Neural cell (in vitro differentiated cells): ENCODE measurements around the gene UQCR11. TPM values are rescaled to one million over a fixed set of nuclear protein-coding genes. Genes with fewer than 3 reads are reported as not detected.

Experiments used
- H2AFZ ChIP-seq: fragments of 200-600, 300-800 bp; sonication (generic), shearing (Covaris generic); 2 replicates; pipeline ENCODE4 v1.6.0; 2014; ENCODE audit warnings: low read depth, mild to moderate bottlenecking, antibody characterized with exemption, low read length, moderate library complexity
- H3F3A ChIP-seq: fragments of 200-600 bp; shearing (Covaris generic); 2 replicates; pipeline ENCODE4 v1.6.1; 2016; ENCODE audit warnings: mild to moderate bottlenecking, moderate library complexity, mixed read lengths, antibody characterized with exemption, low read length; ENCODE audit not compliant: insufficient read depth, poor library complexity, severe bottlenecking
- H3K27ac ChIP-seq: fragments of 200-600, 300-800 bp; sonication (generic), shearing (Covaris generic); 2 replicates; pipeline ENCODE4 v1.5.1; 2014; ENCODE audit warnings: mild to moderate bottlenecking, low read length, moderate library complexity
- H3K27me3 ChIP-seq: fragments of 300-800, 200-600 bp; sonication (generic), shearing (Covaris generic); 2 replicates; pipeline ENCODE4 v1.6.0; 2014; ENCODE audit warnings: mild to moderate bottlenecking, low read depth, low read length, moderate library complexity; ENCODE audit not compliant: insufficient read depth
- H3K36me3 ChIP-seq: fragments of 300-800, 200-600 bp; sonication (generic), shearing (Covaris generic); 2 replicates; pipeline ENCODE4 v1.5.1; 2014; ENCODE audit warnings: mild to moderate bottlenecking, antibody characterized with exemption, low read length, moderate library complexity; ENCODE audit not compliant: insufficient read depth
- H3K4me2 ChIP-seq: fragments of 300-800, 200-600 bp; sonication (generic), shearing (Covaris generic); 2 replicates; pipeline ENCODE4 v1.6.0; 2014; ENCODE audit warnings: mild to moderate bottlenecking, low read length
- H3K4me3 ChIP-seq: fragments of 300-800, 200-600 bp; sonication (generic), shearing (Covaris generic); 2 replicates; pipeline ENCODE4 v1.5.1; 2014; ENCODE audit warnings: mild to moderate bottlenecking, low read length, moderate library complexity
- H3K79me2 ChIP-seq: fragments of 200-600 bp; shearing (Covaris generic); replicated peaks from 2 replicates; pipeline ENCODE4 v1.6.0; 2014; ENCODE audit warnings: mild to moderate bottlenecking, low read length, moderate library complexity; ENCODE audit not compliant: insufficient read depth
- H3K9ac ChIP-seq: fragments of 300-800, 200-600 bp; sonication (generic), shearing (Covaris generic); 2 replicates; pipeline ENCODE4 v1.6.1; 2016; ENCODE audit warnings: mild to moderate bottlenecking, low read length, mixed read lengths
- H3K9me2 ChIP-seq: fragments of 200-600 bp; shearing (Covaris generic); 2 replicates; pipeline ENCODE4 v1.6.1; 2016; ENCODE audit warnings: mild to moderate bottlenecking, low read length, mixed read lengths; ENCODE audit not compliant: insufficient read depth
- H3K9me3 ChIP-seq: fragments of 200-600, 300-800 bp; sonication (generic), shearing (Covaris generic); 2 replicates; pipeline ENCODE4 v1.6.1; 2016; ENCODE audit warnings: mild to moderate bottlenecking, mixed run types, low read length, moderate library complexity, mixed read lengths
- H4K20me1 ChIP-seq: fragments of 200-600 bp; shearing (Covaris generic); 2 replicates; pipeline ENCODE4 v1.6.1; 2016; ENCODE audit warnings: mild to moderate bottlenecking, mixed run types; ENCODE audit not compliant: insufficient read depth
- EP300 ChIP-seq: fragments of 450-650 bp; conservative IDR thresholded peaks from 2 replicates; pipeline ENCODE4 v1.6.1; 2014; ENCODE audit warnings: antibody characterized with exemption, mild to moderate bottlenecking, moderate library complexity; ENCODE audit not compliant: poor library complexity, severe bottlenecking
- EZH2 ChIP-seq: fragments of 200-600, 300-800 bp; shearing (Covaris generic), sonication (generic); IDR thresholded peaks from 2 replicates; pipeline ENCODE4 v1.6.1; 2014; ENCODE audit warnings: antibody characterized with exemption, low read length, borderline replicate concordance, mild to moderate bottlenecking; ENCODE audit not compliant: insufficient read depth, poor library complexity, severe bottlenecking
- MXI1 ChIP-seq: fragments of 450-650 bp; conservative IDR thresholded peaks from 2 replicates; pipeline ENCODE4 v1.6.1; 2014; ENCODE audit warnings: antibody characterized with exemption, mild to moderate bottlenecking; ENCODE audit not compliant: poor library complexity, severe bottlenecking
- POLR2AphosphoS5 ChIP-seq: IDR thresholded peaks from 2 replicates; pipeline ENCODE4 v1.6.1; 2012
- RAD21 ChIP-seq: fragments of 450-650 bp; conservative IDR thresholded peaks from 2 replicates; pipeline ENCODE4 v1.6.1; 2014; ENCODE audit warnings: antibody characterized with exemption, mild to moderate bottlenecking, moderate library complexity
- SMC3 ChIP-seq: fragments of 450-650 bp; conservative IDR thresholded peaks from 2 replicates; pipeline ENCODE4 v1.6.1; 2014; ENCODE audit warnings: antibody characterized with exemption, mild to moderate bottlenecking, moderate library complexity; ENCODE audit not compliant: poor library complexity
- TAF1 ChIP-seq: IDR thresholded peaks from 2 replicates; pipeline ENCODE4 v1.6.1; 2012; ENCODE audit warnings: low read depth
- polyA plus RNA-seq: library from polyadenylated mRNA; depleted of rRNA; stranded (reverse); fragments of >200 nt; gene quantifications from 2 replicates; pipeline ENCODE4 v1.2.3, GENCODE V29; 2014
- TF ChIP-seq, protein P1 (sequence below): fragments of 450-650 bp; IDR thresholded peaks from 2 replicates; pipeline ENCODE4 v1.5.1; 2014; ENCODE audit warnings: antibody characterized with exemption, mild to moderate bottlenecking, moderate library complexity; ENCODE audit not compliant: poor library complexity, severe bottlenecking
- TF ChIP-seq, protein P2 (sequence below): IDR thresholded peaks from 2 replicates; pipeline ENCODE4 v1.6.1; 2012; ENCODE audit warnings: borderline replicate concordance

The UQCR11 gene
- polyA plus RNA-seq, 1 donor from 2014 or later = 204 TPM

DNA sequence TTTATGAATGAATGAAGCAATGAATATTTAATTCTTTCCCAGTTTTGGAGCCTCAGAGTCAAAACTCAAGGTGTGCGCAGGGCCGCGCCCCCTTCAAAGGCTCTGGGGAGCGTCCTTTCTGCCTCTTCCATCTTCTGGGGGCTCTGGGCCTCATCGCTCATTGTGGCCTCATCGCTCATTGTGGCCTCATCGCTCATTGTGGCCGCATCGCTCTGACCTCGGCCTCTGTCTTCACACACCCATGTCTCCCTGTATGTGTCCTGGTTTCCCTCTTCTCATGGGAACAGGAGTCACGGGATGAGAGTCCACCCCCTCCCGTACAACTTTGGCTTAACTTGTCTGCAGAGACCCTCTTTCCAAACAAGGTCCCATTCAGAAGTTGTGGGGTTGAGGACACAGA is 33.9 kb downstream of the UQCR11 start:
- TF ChIP-seq MXI1 = no peak
- TF ChIP-seq, protein P1, sequence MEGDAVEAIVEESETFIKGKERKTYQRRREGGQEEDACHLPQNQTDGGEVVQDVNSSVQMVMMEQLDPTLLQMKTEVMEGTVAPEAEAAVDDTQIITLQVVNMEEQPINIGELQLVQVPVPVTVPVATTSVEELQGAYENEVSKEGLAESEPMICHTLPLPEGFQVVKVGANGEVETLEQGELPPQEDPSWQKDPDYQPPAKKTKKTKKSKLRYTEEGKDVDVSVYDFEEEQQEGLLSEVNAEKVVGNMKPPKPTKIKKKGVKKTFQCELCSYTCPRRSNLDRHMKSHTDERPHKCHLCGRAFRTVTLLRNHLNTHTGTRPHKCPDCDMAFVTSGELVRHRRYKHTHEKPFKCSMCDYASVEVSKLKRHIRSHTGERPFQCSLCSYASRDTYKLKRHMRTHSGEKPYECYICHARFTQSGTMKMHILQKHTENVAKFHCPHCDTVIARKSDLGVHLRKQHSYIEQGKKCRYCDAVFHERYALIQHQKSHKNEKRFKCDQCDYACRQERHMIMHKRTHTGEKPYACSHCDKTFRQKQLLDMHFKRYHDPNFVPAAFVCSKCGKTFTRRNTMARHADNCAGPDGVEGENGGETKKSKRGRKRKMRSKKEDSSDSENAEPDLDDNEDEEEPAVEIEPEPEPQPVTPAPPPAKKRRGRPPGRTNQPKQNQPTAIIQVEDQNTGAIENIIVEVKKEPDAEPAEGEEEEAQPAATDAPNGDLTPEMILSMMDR = no peak
- Histone ChIP-seq H3F3A (no peaks in the 10 kb centered on the region), H3K4me3 (no peak overlapping the region), H3K4me2 (no peak overlapping the region), H3K79me2 (peaks cover 14% of the 10 kb centered on the region), H4K20me1 (no peaks in the 10 kb centered on the region), H3K9ac (no peak overlapping the region), H3K36me3 (no peaks in the 10 kb centered on the region), H3K27me3 (no peaks in the 10 kb centered on the region), H2AFZ (no peak overlapping the region), H3K9me3 (no peaks in the 10 kb centered on the region), H3K9me2 (no peaks in the 10 kb centered on the region), H3K27ac (no peak overlapping the region)

DNA sequence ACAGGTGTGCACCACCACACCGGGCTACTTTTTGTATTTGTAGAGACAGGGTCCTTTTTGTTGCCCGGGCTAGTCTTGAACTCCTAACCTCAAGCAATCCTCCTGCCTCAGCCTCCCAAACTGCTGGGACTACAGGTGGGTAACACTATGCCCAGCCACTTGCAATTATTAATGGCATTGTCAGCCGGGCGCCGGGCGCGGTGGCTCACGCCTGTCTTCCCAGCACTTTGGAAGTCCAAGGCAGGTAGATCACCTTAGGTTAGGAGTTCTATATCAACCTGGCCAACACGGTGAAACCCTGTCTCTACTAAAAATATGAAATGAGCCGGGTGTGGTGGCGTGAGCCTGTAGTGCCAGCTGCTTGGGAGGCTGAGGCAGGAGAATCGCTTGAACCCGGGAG is 34.4 kb downstream of the UQCR11 start:
- Histone ChIP-seq H3K4me2 (no peak overlapping the region), H4K20me1 (no peaks in the 10 kb centered on the region), H3F3A (no peaks in the 10 kb centered on the region), H3K9me3 (no peaks in the 10 kb centered on the region), H3K9me2 (no peaks in the 10 kb centered on the region), H3K79me2 (peaks cover 19% of the 10 kb centered on the region), H3K9ac (no peak overlapping the region), H3K27ac (no peak overlapping the region), H3K4me3 (no peak overlapping the region), H3K36me3 (no peaks in the 10 kb centered on the region), H2AFZ (no peak overlapping the region), H3K27me3 (no peaks in the 10 kb centered on the region)
- TF ChIP-seq, protein P2, sequence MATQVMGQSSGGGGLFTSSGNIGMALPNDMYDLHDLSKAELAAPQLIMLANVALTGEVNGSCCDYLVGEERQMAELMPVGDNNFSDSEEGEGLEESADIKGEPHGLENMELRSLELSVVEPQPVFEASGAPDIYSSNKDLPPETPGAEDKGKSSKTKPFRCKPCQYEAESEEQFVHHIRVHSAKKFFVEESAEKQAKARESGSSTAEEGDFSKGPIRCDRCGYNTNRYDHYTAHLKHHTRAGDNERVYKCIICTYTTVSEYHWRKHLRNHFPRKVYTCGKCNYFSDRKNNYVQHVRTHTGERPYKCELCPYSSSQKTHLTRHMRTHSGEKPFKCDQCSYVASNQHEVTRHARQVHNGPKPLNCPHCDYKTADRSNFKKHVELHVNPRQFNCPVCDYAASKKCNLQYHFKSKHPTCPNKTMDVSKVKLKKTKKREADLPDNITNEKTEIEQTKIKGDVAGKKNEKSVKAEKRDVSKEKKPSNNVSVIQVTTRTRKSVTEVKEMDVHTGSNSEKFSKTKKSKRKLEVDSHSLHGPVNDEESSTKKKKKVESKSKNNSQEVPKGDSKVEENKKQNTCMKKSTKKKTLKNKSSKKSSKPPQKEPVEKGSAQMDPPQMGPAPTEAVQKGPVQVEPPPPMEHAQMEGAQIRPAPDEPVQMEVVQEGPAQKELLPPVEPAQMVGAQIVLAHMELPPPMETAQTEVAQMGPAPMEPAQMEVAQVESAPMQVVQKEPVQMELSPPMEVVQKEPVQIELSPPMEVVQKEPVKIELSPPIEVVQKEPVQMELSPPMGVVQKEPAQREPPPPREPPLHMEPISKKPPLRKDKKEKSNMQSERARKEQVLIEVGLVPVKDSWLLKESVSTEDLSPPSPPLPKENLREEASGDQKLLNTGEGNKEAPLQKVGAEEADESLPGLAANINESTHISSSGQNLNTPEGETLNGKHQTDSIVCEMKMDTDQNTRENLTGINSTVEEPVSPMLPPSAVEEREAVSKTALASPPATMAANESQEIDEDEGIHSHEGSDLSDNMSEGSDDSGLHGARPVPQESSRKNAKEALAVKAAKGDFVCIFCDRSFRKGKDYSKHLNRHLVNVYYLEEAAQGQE = no peak
- TF ChIP-seq RAD21 (no peak), EZH2 (no peak), SMC3 (no peak), TAF1 (no peak), EP300 (no peak), MXI1 (no peak), POLR2AphosphoS5 (no peak)
- TF ChIP-seq, protein P1 = no peak
